H1 (cell line): Measurements from ENCODE around the gene NDFIP2. TPM values are rescaled to one million over a fixed set of nuclear protein-coding genes. Genes with fewer than 3 reads are reported as not detected.

ENCODE experiments used
- CTCF ChIA-PET: fragments of 300-600 bp; sonication (Branson Sonifier 250); formaldehyde crosslinking; loops from one replicate; lab custom pipeline; 2021; ENCODE audit not compliant: partially characterized antibody; lab: Charles Lee
- POLR2A ChIA-PET: fragments of 300-600 bp; sonication (Branson Sonifier 250); formaldehyde crosslinking; loops from one replicate; lab custom pipeline; 2021; ENCODE audit warnings: inconsistent platforms; ENCODE audit not compliant: partially characterized antibody; lab: Charles Lee
- DNase-seq, 2 experiments: peaks; one replicate each; pipeline versions ENCODE4 v3.0.0 to v3.0.0-alpha.2; 2010 to 2022; ENCODE audit warnings: low spot score in 2 of 2, low read depth in 1 of 2, mixed read lengths in 1 of 2
- FAIRE-seq: peaks from 2 replicates; lab custom pipeline; 2011; peaks lifted over from hg19 to GRCh38; lab: Jason Lieb, UNC
- H2AFZ ChIP-seq: 2 replicates; pipeline ENCODE4 v1.8.1; 2012; ENCODE audit warnings: low read length, inconsistent platforms
- H2AK5ac ChIP-seq: 2 replicates; pipeline ENCODE4 v1.6.1; 2013; ENCODE audit warnings: low read depth, low read length
- H2BK120ac ChIP-seq: replicated peaks from 2 replicates; pipeline ENCODE3; 2013; ENCODE audit warnings: low read depth, low read length, inconsistent platforms
- H2BK12ac ChIP-seq: 2 replicates; pipeline ENCODE4 v1.6.1; 2013; ENCODE audit warnings: low read depth, low read length
- H2BK15ac ChIP-seq: 2 replicates; pipeline ENCODE4 v1.6.1; 2013; ENCODE audit warnings: low read length
- H2BK20ac ChIP-seq: 2 replicates; pipeline ENCODE4 v1.6.1; 2013; ENCODE audit warnings: low read length
- H2BK5ac ChIP-seq: 2 replicates; pipeline ENCODE4 v1.6.1; 2013; ENCODE audit warnings: low read depth, low read length
- H3K14ac ChIP-seq: 2 replicates; pipeline ENCODE4 v1.6.1; 2013; ENCODE audit warnings: inconsistent platforms; ENCODE audit not compliant: insufficient read length
- H3K18ac ChIP-seq: 2 replicates; pipeline ENCODE4 v1.6.1; 2013; ENCODE audit warnings: low read length; ENCODE audit errors: extremely low read depth
- H3K23ac ChIP-seq: 2 replicates; pipeline ENCODE4 v1.6.1; 2013; ENCODE audit warnings: inconsistent platforms; ENCODE audit not compliant: insufficient read length
- H3K23me2 ChIP-seq: 2 replicates; pipeline ENCODE4 v1.6.1; 2013; ENCODE audit warnings: low read depth, low read length
- H3K27ac ChIP-seq: 2 replicates; pipeline ENCODE4 v1.6.1; 2011; ENCODE audit warnings: low read depth, low read length, inconsistent platforms
- H3K27me3 ChIP-seq, 4 experiments: replicated peaks in 1 of 4; 1 replicate in 1 of 4; 2 replicates in 3 of 4; pipeline versions ENCODE4 v1.6.1 to v1.8.1; 2011 to 2013; ENCODE audit warnings: low read length in 3 of 4, mild to moderate bottlenecking in 3 of 4, inconsistent platforms in 2 of 4, mixed read lengths in 2 of 4, moderate library complexity in 1 of 4; ENCODE audit not compliant: control insufficient read depth in 3 of 4, insufficient read depth in 3 of 4; ENCODE audit errors: extremely low read depth in 1 of 4
- H3K36me3 ChIP-seq, 4 experiments: 2 replicates each; pipeline versions ENCODE4 v1.6.1 to v1.8.1; 2011 to 2013; ENCODE audit warnings: mild to moderate bottlenecking in 4 of 4, low read length in 3 of 4, moderate library complexity in 2 of 4, control low read depth in 1 of 4, inconsistent platforms in 1 of 4; ENCODE audit not compliant: insufficient read depth in 4 of 4, control insufficient read depth in 2 of 4
- H3K4ac ChIP-seq: replicated peaks from 2 replicates; pipeline ENCODE3; 2013; ENCODE audit warnings: low read length, low read depth, mixed read lengths, inconsistent platforms; ENCODE audit not compliant: insufficient read length
- H3K4me1 ChIP-seq, 4 experiments: replicated peaks in 1 of 4; 1 replicate in 1 of 4; 2 replicates in 3 of 4; pipeline versions ENCODE4 v1.6.1 to v1.8.1; 2011 to 2013; ENCODE audit warnings: low read length in 3 of 4, inconsistent platforms in 2 of 4, mixed read lengths in 1 of 4; ENCODE audit not compliant: insufficient read depth in 4 of 4, control insufficient read depth in 3 of 4
- H3K4me2 ChIP-seq, 2 experiments: 2 replicates each; pipeline versions ENCODE4 v1.6.1 to v1.8.1; 2011 to 2013; ENCODE audit warnings: low read depth in 2 of 2, low read length in 2 of 2, control low read depth in 1 of 2, inconsistent platforms in 1 of 2, mild to moderate bottlenecking in 1 of 2; ENCODE audit not compliant: insufficient read depth in 1 of 2
- H3K4me3 ChIP-seq, 4 experiments: fragments of 200-600, 300-600 bp in 1 of 4; sonication (generic), shearing (Covaris generic), sonication (Bioruptor Twin) in 1 of 4; 2 replicates each; pipeline versions ENCODE4 v1.5.1 to v1.8.1; 2011 to 2016; ENCODE audit warnings: low read length in 4 of 4, low read depth in 3 of 4, control low read depth in 2 of 4, inconsistent platforms in 2 of 4, mild to moderate bottlenecking in 2 of 4, mixed read lengths in 1 of 4, moderate library complexity in 1 of 4; ENCODE audit not compliant: insufficient read depth in 2 of 4; ENCODE audit errors: extremely low read depth in 1 of 4
- H3K56ac ChIP-seq: replicated peaks from 2 replicates; pipeline ENCODE3; 2013; ENCODE audit warnings: low read depth, mild to moderate bottlenecking, mixed read lengths, low read length, inconsistent platforms; ENCODE audit not compliant: insufficient read length
- H3K79me1 ChIP-seq: 2 replicates; pipeline ENCODE4 v1.6.1; 2013; ENCODE audit warnings: low read depth, low read length, control low read depth
- H3K79me2 ChIP-seq, 2 experiments: 2 replicates each; pipeline versions ENCODE4 v1.6.1 to v1.8.1; 2012 to 2013; ENCODE audit warnings: low read length in 2 of 2, mild to moderate bottlenecking in 2 of 2, inconsistent platforms in 1 of 2; ENCODE audit not compliant: insufficient read depth in 2 of 2, control insufficient read depth in 1 of 2
- H3K9ac ChIP-seq, 4 experiments: replicated peaks in 1 of 4; 1 replicate in 1 of 4; 2 replicates in 3 of 4; pipeline versions ENCODE4 v1.6.1 to v1.8.1; 2011 to 2013; ENCODE audit warnings: low read depth in 3 of 4, low read length in 3 of 4, control low read depth in 2 of 4, mild to moderate bottlenecking in 2 of 4, moderate library complexity in 2 of 4, inconsistent platforms in 1 of 4; ENCODE audit errors: extremely low read depth in 1 of 4
- H3K9me3 ChIP-seq, 2 experiments: 2 replicates each; pipeline versions ENCODE4 v1.6.1 to v1.8.1; 2012 to 2013; ENCODE audit warnings: mild to moderate bottlenecking in 2 of 2, moderate library complexity in 2 of 2, control low read depth in 1 of 2, inconsistent platforms in 1 of 2, low read depth in 1 of 2, low read length in 1 of 2, mixed read lengths in 1 of 2; ENCODE audit not compliant: insufficient read depth in 2 of 2
- H4K20me1 ChIP-seq, 2 experiments: replicated peaks in 1 of 2; 2 replicates each; pipeline versions ENCODE3 to v1.8.1; 2011 to 2013; ENCODE audit warnings: inconsistent platforms in 2 of 2, low read length in 2 of 2, mild to moderate bottlenecking in 1 of 2; ENCODE audit not compliant: insufficient read depth in 2 of 2, control insufficient read depth in 1 of 2
- H4K5ac ChIP-seq: 2 replicates; pipeline ENCODE4 v1.6.1; 2013; ENCODE audit warnings: low read length, low read depth, mixed read lengths, inconsistent platforms; ENCODE audit not compliant: insufficient read length
- H4K8ac ChIP-seq: 2 replicates; pipeline ENCODE4 v1.8.0; 2013; ENCODE audit warnings: mild to moderate bottlenecking, moderate library complexity, low read length, inconsistent platforms; ENCODE audit not compliant: insufficient read depth; ENCODE audit errors: extremely low read depth
- H4K91ac ChIP-seq: replicated peaks from 2 replicates; pipeline ENCODE3; 2013; ENCODE audit warnings: low read length, mixed read lengths, inconsistent platforms; ENCODE audit not compliant: insufficient read length
- EGR1 ChIP-seq: IDR thresholded peaks from 2 replicates; pipeline ENCODE4 v1.6.1; 2011; ENCODE audit warnings: low read depth, low read length, borderline replicate concordance
- JUN ChIP-seq: IDR thresholded peaks from 2 replicates; pipeline ENCODE4 v1.6.1; 2011; ENCODE audit warnings: low read depth, mild to moderate bottlenecking, improper control_type of control experiment, low read length
- SAP30 ChIP-seq: fragments of 300-600 bp; sonication (generic); IDR thresholded peaks from 2 replicates; pipeline ENCODE4 v1.7.1; 2012; ENCODE audit warnings: low read length, moderate library complexity, mild to moderate bottlenecking, inconsistent platforms; ENCODE audit not compliant: insufficient read depth, insufficient replicate concordance
- USF2 ChIP-seq: IDR thresholded peaks from 2 replicates; pipeline ENCODE4 v1.6.1; 2011; ENCODE audit warnings: low read length, improper control_type of control experiment
- WGBS, 2 experiments: shearing (Covaris generic) in 1 of 2; methylation state at CpG; one replicate each; pipeline versions ENCODE4 v1.1.6 to v1.1.7; 2013 to 2015; ENCODE audit warnings: low lambda C conversion rate in 2 of 2, mixed read lengths in 2 of 2, inconsistent platforms in 1 of 2, low coverage in 1 of 2, missing lambda C conversion rate in 1 of 2; ENCODE audit not compliant: insufficient replicate concordance in 2 of 2, insufficient coverage in 1 of 2, insufficient read length in 1 of 2; ENCODE audit errors: extremely low coverage in 1 of 2, missing lambda C conversion rate in 1 of 2; 5-methylcytosine and 5-hydroxymethylcytosine counted together
- polyA plus RNA-seq, 7 experiments: library from polyadenylated mRNA; depleted of rRNA in 3 of 7; stranded (reverse) in 5 of 7; unstranded in 2 of 7; fragments of >200 nt in 5 of 7; fragments of 200-250 nt in 2 of 7; gene quantifications; 1 replicate in 5 of 7; 2 replicates in 1 of 7; 4 replicates in 1 of 7; pipeline versions ENCODE4 v1.2.1 to v1.2.3, GENCODE V29; 2011 to 2013; ENCODE audit warnings: missing spikeins in 2 of 7, mixed read lengths in 2 of 7
- total RNA-seq: library from RNA; stranded (reverse); fragmentation: NEBNext Ultra II Directional; extraction: Animal tissue kit (Norgen Biotek cat#: 25700); gene quantifications from 2 replicates; pipeline ENCODE4 v1.2.1, GENCODE V29; 2021

NDFIP2 gene
- total and polyA plus RNA-seq, 2 of the 8 experiments (the other 6 are each of a cell fraction or from before 2014, with no cell fraction given): 11.1 to 32.9 TPM

DNA sequence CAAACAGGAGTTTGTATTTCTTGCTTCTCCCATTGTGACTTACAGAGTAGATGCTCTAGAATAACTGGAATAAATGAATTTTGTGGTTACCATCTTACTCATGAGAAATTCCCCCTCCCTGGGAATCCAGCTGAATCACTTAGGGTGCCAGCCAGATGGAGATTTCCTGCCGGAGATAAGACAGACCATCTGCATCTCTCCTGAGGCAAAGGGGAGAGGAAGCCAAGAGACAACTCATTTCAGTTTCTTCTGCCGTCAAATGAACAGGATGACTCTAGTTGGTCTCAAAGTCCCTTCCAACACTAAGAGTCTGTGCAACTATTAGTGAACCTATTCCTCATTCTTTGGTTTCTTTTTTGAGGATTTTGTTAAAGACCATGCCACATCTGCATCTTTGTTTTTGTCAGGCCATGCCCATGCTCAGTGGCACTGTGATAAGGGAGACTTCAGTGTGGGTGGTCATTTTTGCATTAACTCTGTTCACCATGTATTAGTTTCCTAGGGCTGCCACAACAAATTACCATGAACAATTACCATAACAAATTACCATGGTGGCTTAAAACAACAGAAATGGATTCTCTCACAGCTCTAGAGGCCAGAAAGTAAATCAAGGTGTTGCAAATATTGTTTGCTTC is 112.8 kb downstream of the NDFIP2 start:
- TF ChIP-seq JUN (no peak), USF2 (no peak), EGR1 (no peak), SAP30 (no peak)

More for the DNA sequence above, 112.8 kb downstream of the NDFIP2 start:
- no peaks in the 10 kb centered on the region for H3K23me2 ChIP-seq
- CTCF ChIA-PET: no interaction called here
- H2BK5ac ChIP-seq: no peak overlapping the region
- POLR2A ChIA-PET: no interaction called here
- no peak overlapping the region for H3K4me3 ChIP-seq
- H3K4ac ChIP-seq: no peak overlapping the region
- no peaks in the 10 kb centered on the region for H3K36me3 ChIP-seq
- no peaks in the 10 kb centered on the region for H3K27me3 ChIP-seq
- no peak overlapping the region for H3K27ac ChIP-seq
- no peak overlapping the region for H2AFZ ChIP-seq
- no peaks in the 10 kb centered on the region for H3K79me1 ChIP-seq
- DNase-seq: no peak
- no peak overlapping the region for H3K23ac ChIP-seq
- no peak overlapping the region for H3K18ac ChIP-seq
- H3K79me2 ChIP-seq: no peaks in the 10 kb centered on the region
- no peak overlapping the region for H3K56ac ChIP-seq
- no peak overlapping the region for H2BK12ac ChIP-seq
- no peak overlapping the region for H2AK5ac ChIP-seq
- 87% methylated on average over 2 of the region's 2 CpGs; no CpG with 5 or more reads in 1 of the 2 experiments for WGBS, 2 experiments
- H3K9me3 ChIP-seq: no peaks in the 10 kb centered on the region
- no peak overlapping the region for H3K9ac ChIP-seq
- no peaks in the 10 kb centered on the region for H4K20me1 ChIP-seq
- no peak overlapping the region for H2BK15ac ChIP-seq
- H2BK120ac ChIP-seq: no peak overlapping the region
- no peak overlapping the region for H3K14ac ChIP-seq
- H4K5ac ChIP-seq: no peak overlapping the region
- no peak overlapping the region for H2BK20ac ChIP-seq
- no peak overlapping the region for H3K4me2 ChIP-seq
- no peak overlapping the region for H4K8ac ChIP-seq
- H3K4me1 ChIP-seq: no peaks in the 10 kb centered on the region
- H4K91ac ChIP-seq: no peak overlapping the region
- no peak for FAIRE-seq
